Osteoblast (primary cell): ENCODE measurements around the gene TXK. TPM values are rescaled to one million over a fixed set of nuclear protein-coding genes. Genes with fewer than 3 reads are reported as not detected.

Source experiments
- DNase-seq: peaks from one replicate; pipeline ENCODE4 v3.0.0; 2011; ENCODE audit warnings: low spot score, mixed read lengths; ENCODE audit not compliant: insufficient read length; ENCODE audit errors: missing footprints
- H2AFZ ChIP-seq: 2 replicates; pipeline ENCODE4 v1.6.0; 2011; ENCODE audit warnings: mild to moderate bottlenecking, low read length
- H3K27ac ChIP-seq: 2 replicates; pipeline ENCODE4 v1.5.1; 2011; ENCODE audit warnings: mild to moderate bottlenecking, low read depth, low read length, moderate library complexity
- H3K27me3 ChIP-seq: 2 replicates; pipeline ENCODE4 v1.6.0; 2012; ENCODE audit warnings: mild to moderate bottlenecking, control low read depth, inconsistent platforms, low read length, moderate library complexity; ENCODE audit not compliant: insufficient read depth
- H3K36me3 ChIP-seq: 2 replicates; pipeline ENCODE4 v1.5.1; 2011; ENCODE audit warnings: mild to moderate bottlenecking, low read length, control low read depth, moderate library complexity; ENCODE audit not compliant: insufficient read depth
- H3K4me1 ChIP-seq: 2 replicates; pipeline ENCODE4 v1.5.1; 2011; ENCODE audit warnings: mild to moderate bottlenecking, low read length, control low read depth, moderate library complexity; ENCODE audit not compliant: insufficient read depth
- H3K4me2 ChIP-seq: 2 replicates; pipeline ENCODE4 v1.6.0; 2011; ENCODE audit warnings: mild to moderate bottlenecking, low read length; ENCODE audit not compliant: insufficient read depth
- H3K4me3 ChIP-seq: fragments of 200-600 bp; sonication (generic); 3 replicates; pipeline ENCODE4 v1.5.1; 2012; ENCODE audit warnings: mild to moderate bottlenecking, low read length, inconsistent platforms; ENCODE audit not compliant: insufficient read depth
- H3K79me2 ChIP-seq: 2 replicates; pipeline ENCODE4 v1.6.0; 2012; ENCODE audit warnings: mild to moderate bottlenecking, low read length, control low read depth, inconsistent platforms; ENCODE audit not compliant: insufficient read depth
- H3K9me3 ChIP-seq: 2 replicates; pipeline ENCODE4 v1.5.1; 2011; ENCODE audit warnings: low read depth, low read length, control low read depth
- H4K20me1 ChIP-seq: 2 replicates; pipeline ENCODE4 v1.6.0; 2012; ENCODE audit warnings: mild to moderate bottlenecking, low read length, control low read depth; ENCODE audit not compliant: insufficient read depth
- total RNA-seq: library from RNA; depleted of rRNA; stranded (reverse); fragments of >200 nt; gene quantifications from 2 replicates; pipeline ENCODE4 v1.2.3, GENCODE V29; 2012
- TF ChIP-seq, protein P1 (sequence below): IDR thresholded peaks from 2 replicates; pipeline ENCODE4 v1.5.1; 2011; ENCODE audit warnings: mild to moderate bottlenecking, low read depth, low read length, moderate library complexity; ENCODE audit errors: extremely low read depth

The TXK gene
- total RNA-seq, 1 donor, result 0.72 TPM

- no peak overlapping the region for H2AFZ ChIP-seq
- no peaks in the 10 kb centered on the region for H4K20me1 ChIP-seq
- H3K79me2 ChIP-seq, result no peaks in the 10 kb centered on the region
- H3K4me2 ChIP-seq, result no peak overlapping the region
- no peaks in the 10 kb centered on the region for H3K9me3 ChIP-seq
- no peaks in the 10 kb centered on the region for H3K36me3 ChIP-seq
- H3K4me1 ChIP-seq, result peaks cover 15% of the 10 kb centered on the region
- H3K27me3 ChIP-seq, result no peaks in the 10 kb centered on the region
- DNase-seq, result no peak
- H3K4me3 ChIP-seq, result no peak overlapping the region
- TF ChIP-seq, protein P1, sequence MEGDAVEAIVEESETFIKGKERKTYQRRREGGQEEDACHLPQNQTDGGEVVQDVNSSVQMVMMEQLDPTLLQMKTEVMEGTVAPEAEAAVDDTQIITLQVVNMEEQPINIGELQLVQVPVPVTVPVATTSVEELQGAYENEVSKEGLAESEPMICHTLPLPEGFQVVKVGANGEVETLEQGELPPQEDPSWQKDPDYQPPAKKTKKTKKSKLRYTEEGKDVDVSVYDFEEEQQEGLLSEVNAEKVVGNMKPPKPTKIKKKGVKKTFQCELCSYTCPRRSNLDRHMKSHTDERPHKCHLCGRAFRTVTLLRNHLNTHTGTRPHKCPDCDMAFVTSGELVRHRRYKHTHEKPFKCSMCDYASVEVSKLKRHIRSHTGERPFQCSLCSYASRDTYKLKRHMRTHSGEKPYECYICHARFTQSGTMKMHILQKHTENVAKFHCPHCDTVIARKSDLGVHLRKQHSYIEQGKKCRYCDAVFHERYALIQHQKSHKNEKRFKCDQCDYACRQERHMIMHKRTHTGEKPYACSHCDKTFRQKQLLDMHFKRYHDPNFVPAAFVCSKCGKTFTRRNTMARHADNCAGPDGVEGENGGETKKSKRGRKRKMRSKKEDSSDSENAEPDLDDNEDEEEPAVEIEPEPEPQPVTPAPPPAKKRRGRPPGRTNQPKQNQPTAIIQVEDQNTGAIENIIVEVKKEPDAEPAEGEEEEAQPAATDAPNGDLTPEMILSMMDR, result no peak
- no peak overlapping the region for H3K27ac ChIP-seq
These were observed 2.3 kb downstream of the TXK start for GRCh38 chr4:48131736-48132135.

GRCh38 chr4:48130100-48130499, 4.0 kb downstream of the TXK start:
- Histone ChIP-seq H3K4me2 (no peak overlapping the region), H3K36me3 (no peaks in the 10 kb centered on the region), H2AFZ (no peak overlapping the region), H3K79me2 (no peaks in the 10 kb centered on the region), H4K20me1 (no peaks in the 10 kb centered on the region), H3K4me3 (no peak overlapping the region), H3K4me1 (peaks cover 15% of the 10 kb centered on the region), H3K27ac (no peak overlapping the region), H3K27me3 (no peaks in the 10 kb centered on the region), H3K9me3 (no peaks in the 10 kb centered on the region)
- TF ChIP-seq, protein P1, result no peak
- no peak for DNase-seq

DNA sequence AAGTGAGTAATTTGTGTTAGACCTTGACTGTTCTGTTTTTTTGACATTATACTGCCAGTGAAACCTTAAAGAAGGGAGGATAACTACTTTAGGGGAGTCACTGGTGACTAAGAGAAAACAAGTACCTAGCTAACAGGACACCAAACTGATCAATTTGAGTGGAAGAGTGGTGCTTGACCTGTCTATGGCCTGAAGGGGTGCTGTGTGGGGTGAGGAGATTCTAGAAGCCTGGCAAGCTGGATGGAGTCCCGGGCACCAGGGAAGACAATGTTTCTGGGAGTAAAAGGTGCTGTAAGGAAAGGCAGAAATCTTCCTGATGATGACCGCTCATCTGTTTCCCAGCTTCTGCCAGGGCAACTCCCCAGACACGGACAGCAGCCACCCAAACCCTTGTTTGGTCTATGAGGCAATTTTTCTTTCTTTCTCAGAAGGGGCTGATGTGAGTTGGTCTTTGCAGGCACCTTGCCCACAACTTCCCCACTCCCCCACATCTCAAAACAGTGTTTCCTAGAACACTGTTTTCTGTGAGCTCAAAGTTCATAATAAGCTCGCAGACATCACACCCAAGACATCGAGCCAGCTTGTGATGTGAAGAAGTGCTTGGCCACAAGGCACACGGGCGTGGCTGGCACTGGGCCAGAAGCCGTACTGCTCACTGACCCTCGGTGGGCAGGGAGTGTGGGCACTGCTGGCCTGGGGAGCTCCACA, 4.6 kb downstream of the TXK start:
- H3K9me3 ChIP-seq, result no peaks in the 10 kb centered on the region
- peaks cover 15% of the 10 kb centered on the region for H3K4me1 ChIP-seq
- no peak for DNase-seq
- H3K79me2 ChIP-seq, result no peaks in the 10 kb centered on the region
- no peak overlapping the region for H3K27ac ChIP-seq
- no peak overlapping the region for H3K4me3 ChIP-seq
- H3K4me2 ChIP-seq, result no peak overlapping the region
- TF ChIP-seq, protein P1, result peak; percentile 18
- no peaks in the 10 kb centered on the region for H4K20me1 ChIP-seq
- H2AFZ ChIP-seq, result no peak overlapping the region
- no peaks in the 10 kb centered on the region for H3K27me3 ChIP-seq
- no peaks in the 10 kb centered on the region for H3K36me3 ChIP-seq

DNA sequence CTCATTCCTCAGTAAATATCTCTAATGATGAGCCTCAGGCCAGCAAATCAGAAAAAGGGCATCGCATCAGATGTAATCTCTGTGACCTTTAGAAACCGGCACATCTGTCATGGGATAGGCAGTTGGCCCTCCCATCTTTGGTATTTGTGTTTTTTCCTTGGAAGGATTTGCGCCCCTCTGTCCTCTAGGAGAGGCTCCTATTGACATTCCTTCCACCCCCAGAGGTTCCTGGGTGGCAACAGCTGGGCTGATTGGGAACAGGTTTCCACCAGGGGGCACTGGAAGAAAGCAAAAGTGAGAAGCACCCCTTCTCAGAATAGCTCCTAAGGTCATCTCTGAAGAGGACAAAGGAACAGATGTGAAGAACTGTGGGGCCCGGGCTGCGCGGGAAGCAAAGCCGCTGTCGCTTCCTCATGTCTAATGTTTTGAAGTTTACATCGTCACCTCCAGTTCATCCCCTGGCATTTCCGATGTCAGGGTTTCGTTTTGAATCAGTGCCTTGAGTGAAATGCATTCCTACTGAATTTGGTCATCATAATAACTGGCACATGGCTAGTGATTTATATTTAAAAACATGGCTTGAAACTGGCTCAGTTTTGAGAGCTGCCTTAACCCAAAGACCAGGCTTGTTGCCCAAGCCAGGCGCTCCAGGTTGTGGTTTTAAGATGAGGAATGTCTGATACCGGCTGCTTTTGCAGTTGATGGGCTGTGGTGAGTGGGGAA, 6.2 kb downstream of the TXK start:
- Histone ChIP-seq H2AFZ (peak overlapping the region; percentile 52), H3K4me1 (peaks cover 15% of the 10 kb centered on the region)

More for the DNA sequence above, 6.2 kb downstream of the TXK start:
- Histone ChIP-seq H3K27me3 (peaks cover 3% of the 10 kb centered on the region), H4K20me1 (no peaks in the 10 kb centered on the region), H3K4me2 (peak overlapping the region; percentile 83), H3K79me2 (no peaks in the 10 kb centered on the region), H3K36me3 (no peaks in the 10 kb centered on the region), H3K27ac (peak overlapping the region; percentile 9), H3K9me3 (no peaks in the 10 kb centered on the region), H3K4me3 (peak overlapping the region; percentile 63)
- DNase-seq, result peak; percentile 86
- TF ChIP-seq, protein P1, result peak; percentile 70
